ENCODE measurements around the gene RAB37.

The RAB37 gene

DNA sequence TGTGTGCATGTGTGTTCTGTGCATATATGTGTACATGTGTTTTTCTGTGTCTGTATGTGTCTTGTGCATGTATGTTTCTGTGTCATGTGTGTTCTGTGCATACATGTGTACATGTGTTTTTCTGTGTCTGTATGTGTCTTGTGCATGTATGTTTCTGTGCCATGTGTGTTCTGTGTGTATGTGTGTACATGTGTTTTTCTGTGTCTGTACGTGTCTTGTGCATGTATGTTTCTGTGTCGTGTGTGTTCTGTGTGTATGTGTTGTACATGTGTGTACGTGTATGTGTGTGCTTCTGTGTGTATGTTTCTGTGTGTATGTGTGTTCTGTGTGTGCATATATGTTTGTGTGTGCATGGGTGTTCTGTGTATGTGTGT is 8.4 kb upstream of the RAB37 start:
- no peak for DNase-seq

DNA sequence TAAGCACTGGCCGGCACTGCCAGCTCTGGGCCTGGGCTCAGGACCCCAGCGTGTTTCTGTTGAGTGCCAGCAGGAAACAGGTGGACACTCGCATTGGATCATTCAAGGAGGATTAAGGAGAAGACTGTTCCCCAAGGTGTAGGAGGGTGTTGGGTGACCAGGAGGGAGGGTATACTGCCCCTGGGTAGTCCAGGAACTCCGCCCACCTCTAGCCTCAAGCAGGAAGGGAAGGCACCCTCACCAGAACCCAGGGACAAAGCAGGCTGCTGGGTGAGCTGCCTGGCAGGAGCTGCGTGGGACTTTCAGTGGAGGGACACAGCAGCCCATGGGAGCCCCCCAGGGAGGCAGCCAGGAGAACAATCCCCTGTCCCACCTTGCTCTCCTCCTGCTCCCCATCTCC is 7.7 kb upstream of the RAB37 start:
- DNase-seq = no peak

DNA sequence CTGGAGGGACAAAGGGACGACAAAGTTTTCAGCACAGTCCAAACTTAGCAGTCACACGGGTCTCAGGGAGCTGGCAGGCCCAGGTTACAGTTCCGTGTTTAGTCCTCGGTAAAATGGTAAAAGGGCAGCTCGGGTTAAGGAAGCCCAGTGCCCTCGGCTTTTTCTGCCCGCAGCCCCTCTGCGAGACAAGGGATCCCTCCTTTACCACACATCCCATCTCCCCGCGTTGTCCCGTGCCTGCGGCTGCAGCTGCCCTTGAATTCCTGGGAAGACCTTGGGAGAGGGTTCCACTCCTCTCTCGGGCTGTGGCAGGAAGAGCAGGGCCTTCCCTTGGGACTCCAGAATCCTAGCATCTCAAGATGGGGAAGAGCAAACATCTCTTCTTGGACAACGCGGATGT is 7.2 kb upstream of the RAB37 start:
- DNase-seq = no peak

DNA sequence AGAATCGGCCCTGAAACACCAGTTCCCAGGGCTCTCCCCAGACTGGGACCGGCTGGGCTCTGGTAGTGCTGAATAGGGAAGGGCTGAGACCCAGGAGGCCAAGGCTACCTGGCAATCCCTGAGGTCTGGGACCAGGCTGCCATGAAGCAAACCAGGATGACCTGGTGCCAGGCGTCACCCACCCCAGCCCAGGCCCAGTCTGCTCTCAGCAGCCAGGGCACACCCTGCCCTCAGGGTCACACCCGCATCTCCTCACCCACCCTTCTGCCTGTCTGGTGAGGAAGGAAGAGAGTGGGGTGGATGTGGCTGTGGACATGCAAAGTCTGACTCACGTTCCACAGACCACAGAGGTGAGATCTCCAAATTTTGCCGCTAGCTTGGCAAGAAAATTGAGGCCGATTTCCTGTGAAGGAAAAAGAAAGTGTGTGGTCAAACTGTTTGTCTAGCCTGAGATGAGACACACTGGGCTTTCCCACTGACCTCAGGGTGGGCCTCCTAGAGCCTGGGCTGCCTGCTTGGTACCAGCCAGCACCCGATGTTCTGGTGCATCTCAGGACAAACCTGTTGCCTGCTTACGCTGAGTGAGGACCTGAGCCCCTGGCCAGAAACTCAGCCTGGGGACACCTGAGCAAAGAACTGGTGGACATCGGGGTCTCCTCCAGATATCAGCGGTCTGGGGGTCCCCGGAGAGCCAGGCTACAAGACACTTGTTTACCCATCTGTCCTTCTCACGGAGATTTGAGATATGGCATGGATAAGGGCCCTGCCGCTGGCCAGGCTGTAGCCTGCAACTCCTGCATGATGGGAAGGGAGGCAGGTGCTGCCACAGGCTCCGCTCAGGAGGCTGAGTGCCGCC is 6.3 kb upstream of the RAB37 start:
- no peak for DNase-seq

DNA sequence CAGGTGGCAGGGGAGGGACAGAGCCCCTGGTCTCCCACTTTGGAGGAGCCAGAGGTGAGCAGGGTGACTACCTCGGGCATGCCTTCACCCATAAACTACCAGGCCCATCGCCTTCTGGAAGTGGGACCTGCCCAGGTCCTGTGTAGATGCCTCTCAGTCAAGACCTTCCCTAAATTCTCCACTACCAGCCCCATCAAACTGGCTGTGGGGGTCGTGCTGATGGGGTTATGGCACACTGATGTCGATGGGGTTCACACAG is 5.8 kb upstream of the RAB37 start:
- no peak for DNase-seq

DNA sequence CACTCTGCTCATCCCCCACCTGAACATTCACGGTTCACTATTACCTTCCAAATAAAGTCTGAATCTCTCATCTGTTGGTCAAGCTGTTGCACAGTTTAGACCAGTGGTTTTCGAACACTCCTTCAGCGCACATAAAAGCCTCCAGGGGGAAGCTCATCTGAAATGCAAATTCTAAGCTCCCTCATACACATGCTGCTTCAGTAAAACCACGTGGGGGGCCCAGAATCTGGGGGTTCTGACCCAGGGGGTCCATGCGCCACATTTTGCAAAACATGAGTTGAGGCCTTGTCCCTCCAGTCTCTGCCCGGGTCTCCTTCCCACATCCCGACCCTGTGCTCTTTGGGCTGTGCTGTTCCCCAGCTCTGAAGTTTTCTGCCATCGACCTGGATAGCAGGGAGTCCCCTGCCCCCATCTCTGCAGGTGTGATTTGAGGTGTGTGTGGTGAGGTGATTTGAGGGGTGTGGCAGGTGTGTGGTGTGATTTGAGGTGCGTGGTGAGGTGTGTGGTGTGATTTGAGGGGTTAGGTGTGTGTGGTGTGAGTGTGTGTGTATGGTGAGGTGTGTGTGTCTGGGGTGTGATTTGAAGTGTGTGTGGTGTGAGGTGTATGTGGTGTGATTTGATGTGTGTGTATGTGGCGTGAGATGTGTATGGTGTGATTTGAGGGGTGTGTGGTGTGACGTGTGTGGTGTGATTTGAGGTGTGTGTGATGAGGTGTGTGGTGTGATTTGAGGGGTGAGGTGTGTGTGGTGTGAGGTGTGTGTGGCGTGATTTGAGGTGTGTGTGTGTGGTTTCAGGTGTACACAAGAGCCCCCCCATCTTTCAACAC is 4.8 kb upstream of the RAB37 start:
- DNase-seq = no peak

DNA sequence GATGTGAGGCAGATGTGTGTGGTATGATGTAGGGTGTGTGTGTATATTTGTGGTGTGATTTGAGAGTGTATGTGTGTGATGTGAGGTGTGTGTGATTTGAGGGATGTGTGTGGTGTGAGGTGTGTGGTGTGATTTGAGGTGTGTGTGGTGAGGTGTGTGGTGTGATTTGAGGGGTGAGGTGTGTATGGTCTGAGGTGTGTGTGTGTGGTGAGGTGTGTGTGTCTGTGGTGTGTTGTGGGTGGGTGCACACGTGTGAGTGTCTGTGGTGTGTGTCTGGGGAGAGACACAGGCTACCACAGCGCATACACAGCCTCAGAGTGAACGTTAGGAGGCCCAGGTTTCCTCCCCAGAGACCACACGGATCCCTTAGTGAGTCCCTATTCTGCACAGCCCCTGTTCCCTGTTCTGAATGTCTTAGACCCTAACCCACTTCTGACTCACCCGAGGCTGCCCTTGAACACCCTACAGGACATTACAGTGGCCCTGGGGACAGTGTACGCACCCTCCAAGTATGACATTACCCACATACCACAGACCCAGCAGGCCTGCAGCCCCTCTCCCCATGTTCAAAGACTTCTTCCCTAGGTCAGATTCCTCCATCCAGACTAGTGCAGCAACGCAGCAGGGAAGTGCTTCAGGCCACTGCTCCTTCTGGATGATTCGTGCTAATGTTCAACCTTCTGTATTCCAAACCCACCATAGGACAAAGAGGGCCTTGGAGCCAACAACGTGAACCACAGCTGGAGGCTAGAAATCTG is 3.5 kb upstream of the RAB37 start:
- no peak for DNase-seq

DNA sequence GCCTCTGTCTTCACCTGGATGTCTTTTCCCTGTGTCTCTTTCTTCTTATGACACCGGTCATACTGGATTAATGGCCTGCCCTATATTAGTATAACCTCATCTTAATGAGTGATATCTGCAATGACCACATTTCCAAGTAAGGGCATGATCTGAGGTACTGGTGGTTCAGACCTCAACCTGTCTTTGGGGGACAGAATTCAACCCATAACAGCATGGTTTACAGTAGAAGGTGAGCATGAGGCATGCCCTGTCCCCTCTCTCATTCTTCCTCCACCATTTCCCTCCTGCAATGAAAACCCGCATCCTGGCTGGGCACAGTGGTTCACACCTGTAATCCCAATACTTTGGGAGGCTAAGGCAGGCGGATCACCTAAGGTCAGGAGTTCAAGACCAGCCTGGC is 2.8 kb upstream of the RAB37 start:
- DNase-seq = no peak

DNA sequence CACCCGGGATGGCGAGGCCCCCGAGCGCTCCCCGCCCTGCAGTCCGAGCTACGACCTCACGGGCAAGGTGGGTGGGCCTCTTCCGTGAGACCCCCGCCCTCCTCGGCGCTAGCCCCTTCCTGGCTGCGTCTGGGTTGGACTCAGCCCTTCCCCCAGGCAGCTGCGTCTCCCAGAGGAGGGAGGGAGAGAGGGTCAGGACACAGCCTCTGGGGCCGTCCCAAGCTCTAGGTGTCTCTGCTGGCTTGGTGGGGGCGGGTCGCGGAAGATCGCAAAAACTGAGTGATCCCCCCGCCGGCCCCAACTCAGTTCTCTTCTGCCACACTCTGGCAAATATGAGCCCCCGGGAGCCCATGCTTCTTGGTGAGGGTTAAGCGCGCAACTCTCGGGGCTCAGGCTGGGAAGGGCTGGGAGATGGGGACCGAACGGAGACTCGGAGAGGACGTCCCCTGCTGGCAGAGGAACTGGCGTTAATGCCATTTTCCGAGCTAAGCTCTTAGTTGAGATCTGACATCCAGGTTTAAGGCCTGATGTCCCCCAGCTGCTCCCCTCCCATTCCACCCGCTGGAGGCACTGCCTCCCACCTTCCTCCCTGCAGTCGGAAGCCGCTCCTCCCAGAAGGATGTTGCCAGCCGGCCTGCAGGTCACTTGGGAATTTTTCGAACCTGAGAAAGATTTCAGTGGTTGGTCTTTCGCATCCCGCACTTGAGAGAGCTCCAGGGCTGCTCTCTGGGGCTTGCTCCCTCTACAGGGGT is 419 bp downstream of the RAB37 start:
- peak in 1 of 2 experiments; percentile 78 for DNase-seq

DNA sequence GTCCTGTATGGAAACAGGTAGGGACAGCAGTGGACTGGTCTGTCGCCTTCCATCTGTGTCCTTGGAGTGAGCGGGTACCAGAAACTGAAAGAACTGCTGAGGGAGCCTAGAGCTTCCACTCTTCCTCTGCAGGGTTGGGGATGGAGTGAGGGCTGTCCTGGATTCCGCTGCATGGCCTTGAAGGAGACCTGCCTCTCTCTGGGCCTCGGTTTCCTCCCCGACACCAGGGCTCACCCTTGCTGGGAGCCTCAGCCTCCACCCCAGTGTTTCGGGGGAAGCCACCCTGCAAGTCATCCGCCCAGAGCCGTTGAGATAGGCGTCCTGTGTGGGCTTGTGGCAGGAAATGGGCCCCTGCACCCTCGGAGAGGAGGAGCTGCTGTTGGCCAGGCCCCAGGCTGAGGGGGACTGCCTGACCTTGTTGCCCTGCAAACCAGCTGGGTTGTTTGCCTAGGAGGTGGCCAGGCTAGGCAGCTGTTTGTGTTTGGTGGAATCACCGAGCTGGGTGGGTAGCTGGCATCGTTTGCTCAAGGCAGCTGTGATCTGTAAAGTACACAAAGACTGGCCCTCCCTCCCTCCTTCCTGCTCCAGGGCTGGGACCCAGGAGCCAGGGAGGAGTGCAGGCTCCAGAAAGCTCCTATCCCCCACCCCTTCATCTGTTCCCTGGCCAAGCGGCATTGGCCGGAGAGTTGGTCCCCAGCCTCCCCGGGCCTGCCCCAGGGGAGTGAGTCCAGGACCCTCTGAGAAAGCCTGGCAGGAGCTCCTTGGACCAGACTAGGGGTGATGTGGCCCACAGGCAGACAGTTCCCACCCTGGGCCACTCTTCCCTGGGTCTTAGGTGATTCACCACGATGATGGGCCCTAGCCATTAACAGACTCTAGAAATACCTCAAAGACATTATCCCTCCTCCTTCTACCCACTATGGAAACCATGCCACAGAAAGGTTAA is 1.3 kb downstream of the RAB37 start:
- no peak for DNase-seq

DNA sequence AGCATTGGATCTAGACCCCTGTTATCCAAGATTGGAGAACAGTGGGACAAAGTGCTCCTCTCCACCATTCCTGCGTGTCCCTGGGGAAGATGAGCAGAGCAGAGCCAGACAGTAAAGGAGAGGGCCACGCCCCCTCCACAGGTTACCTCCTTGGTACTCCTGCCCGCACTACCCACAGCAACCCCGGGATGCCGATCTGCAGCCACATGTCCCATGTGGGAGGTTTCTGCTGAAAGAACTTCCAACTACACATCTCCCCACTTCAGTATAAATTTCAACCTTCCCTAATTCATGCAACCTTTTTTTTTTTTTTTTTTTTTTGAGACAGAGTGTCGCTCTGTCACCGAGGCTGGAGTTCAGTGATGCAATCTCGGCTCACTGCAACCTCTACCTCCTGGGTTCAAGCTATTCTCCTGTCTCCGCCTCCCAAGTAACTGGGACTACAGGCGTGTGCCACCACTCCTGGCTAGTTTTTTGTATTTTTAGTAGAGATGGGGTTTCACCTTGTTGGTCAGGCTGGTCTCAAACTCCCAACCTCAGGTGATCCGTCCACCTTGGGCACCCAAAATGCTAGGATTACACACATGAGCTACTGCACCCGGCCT is 2.3 kb downstream of the RAB37 start:
- DNase-seq = no peak

DNA sequence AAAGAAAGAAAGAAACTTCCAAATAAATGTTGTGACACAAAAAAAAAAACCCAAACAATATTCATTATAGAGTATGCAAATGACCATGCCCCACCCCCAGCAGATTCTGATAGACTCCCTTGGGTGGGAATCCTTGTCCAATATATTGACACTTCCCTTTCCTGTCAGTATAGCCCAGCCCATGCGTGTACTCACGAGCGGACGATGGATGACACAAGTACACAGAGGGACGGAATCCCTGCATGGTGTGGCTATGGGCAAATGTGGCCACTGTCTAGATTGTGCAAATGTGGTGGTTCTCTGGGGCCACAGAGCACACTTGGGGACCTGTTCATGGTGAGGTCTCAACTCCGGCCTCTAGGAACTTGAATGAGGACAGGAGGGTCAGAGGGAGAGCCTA is 3.1 kb downstream of the RAB37 start:
- no peak for DNase-seq

DNA sequence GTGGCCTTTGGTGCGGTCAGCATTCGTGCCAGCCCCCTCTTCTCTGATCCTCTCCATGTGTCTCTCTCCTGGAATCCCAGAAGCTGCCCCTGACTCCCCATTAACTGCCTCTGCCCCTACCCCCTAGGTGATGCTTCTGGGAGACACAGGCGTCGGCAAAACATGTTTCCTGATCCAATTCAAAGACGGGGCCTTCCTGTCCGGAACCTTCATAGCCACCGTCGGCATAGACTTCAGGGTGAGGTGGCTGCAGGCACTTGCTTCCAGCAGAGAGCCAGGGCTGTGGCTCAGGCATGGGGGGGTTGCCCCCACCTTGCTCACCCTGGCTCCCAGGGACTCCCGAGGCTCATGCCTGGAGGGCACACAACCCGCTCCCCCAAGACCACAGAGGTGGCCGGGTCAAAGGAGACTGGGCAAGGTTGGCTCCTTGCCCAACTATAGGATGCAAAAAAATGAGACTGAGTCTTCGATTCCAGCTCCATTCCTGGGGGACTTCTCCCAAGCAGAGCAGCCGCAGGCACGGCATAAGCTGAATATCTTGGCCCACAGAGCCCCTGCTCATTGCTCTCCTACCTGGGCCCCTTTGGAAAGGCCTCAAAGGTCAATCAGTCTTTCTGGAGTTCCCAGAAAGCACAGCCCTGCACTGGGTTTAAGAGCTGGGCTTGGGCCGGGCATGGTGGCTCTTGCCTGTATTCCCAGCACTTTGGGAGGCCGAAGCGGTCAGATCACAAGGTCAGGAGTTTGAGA is 3.8 kb downstream of the RAB37 start:
- no peak for DNase-seq

DNA sequence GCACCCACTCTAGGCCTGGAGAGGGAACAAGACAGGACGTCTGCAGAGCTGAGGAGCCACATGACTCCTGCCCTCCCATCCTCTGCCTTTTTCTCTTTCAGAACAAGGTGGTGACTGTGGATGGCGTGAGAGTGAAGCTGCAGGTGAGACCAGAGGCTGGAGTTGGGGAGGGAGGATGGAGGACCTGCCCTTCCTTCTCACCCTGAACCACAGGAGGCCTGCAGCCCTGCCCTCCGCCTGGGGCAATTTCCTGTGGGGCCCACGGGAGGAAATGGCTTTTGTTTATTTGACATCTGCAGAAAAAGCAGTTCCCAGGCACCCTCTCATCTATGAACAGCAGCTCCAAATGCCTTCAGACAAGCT is 5.1 kb downstream of the RAB37 start:
- no peak for DNase-seq

DNA sequence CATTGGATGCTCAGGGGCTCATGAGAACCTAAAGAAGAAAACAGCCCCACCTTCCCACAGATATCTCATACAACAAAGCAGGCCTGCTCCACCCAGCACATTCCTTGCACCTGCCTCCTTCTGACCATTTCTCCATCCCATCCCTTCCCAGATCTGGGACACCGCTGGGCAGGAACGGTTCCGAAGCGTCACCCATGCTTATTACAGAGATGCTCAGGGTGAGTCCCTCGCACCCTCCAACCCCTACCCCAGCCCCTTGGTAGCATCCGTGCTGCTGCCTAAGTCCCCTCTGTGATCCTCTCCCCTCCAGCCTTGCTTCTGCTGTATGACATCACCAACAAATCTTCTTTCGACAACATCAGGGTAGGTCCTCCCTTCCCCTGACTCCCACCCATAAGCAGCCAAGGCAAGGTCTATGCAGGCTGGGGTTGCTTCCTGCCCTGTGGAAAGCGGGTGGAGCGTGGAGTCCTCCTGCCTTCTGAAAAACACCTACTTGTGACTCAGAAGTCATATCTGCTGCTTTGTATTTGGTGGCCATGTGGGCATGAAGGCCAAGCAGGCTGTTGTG is 6.0 kb downstream of the RAB37 start:
- DNase-seq = no peak

DNA sequence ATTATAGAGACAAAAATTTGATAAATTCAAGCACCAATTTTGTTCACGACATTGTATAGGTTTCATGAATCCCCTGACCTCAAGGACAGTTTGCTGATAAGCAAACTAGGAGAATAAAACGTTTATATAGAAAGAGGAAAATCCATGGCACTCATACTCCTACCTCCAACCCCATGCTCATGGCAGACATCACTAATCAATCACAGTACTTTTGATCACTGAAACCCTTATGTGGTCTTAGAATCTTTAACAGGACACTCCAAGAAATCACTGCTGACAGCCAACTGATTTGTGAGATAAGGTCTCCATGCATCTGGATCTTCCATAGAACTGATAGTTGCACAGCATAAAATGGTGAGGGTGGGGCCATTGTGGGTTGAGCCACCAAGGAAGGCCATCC is 6.7 kb downstream of the RAB37 start:
- DNase-seq = no peak

DNA sequence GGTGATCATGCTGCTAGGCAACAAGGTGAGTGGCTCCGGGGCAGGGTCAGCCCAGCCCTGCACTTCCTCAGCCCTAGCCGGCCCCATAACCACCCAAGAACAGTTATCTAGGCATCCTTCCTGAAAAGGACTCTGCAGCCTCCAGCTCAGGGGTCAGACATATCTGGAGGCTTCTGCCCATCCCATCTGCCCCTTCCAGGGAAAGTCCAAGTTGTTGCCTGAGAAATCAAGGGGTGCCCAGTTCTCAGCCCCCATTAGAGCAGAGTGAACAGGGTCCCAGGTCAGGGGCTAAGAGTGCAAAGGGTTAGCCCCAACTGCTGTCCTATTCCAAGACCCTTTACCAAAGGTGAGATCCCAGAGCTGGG is 7.3 kb downstream of the RAB37 start:
- DNase-seq = no peak

DNA sequence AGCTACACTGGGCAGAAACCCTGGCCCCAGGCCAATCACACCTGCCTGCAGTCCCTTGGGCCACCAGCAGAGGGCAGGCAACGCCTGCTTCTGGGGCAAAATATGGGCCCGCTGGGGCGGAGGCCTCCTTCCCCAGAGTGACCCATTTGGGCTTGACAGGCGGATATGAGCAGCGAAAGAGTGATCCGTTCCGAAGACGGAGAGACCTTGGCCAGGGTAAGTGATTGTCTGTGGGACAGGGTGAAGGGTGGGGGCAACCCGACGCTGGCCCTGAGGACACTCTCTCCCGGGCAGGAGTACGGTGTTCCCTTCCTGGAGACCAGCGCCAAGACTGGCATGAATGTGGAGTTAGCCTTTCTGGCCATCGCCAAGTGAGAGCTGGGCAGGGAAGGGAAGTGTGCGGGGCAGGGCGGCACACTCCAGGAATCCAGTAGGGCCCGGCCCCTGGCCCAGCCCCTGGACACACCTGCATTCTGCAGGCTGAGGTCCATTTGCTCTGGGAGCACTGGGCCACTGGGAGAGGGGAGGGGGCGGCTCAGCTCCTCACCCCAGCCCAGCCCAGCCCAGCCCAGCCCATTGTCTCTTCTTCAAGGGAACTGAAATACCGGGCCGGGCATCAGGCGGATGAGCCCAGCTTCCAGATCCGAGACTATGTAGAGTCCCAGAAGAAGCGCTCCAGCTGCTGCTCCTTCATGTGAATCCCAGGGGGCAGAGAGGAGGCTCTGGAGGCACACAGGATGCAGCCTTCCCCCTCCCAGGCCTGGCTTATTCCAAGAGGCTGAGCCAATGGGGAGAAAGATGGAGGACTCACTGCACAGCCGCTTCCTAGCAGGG is 7.9 kb downstream of the RAB37 start:
- DNase-seq = peak; percentile 19 to 79

DNA sequence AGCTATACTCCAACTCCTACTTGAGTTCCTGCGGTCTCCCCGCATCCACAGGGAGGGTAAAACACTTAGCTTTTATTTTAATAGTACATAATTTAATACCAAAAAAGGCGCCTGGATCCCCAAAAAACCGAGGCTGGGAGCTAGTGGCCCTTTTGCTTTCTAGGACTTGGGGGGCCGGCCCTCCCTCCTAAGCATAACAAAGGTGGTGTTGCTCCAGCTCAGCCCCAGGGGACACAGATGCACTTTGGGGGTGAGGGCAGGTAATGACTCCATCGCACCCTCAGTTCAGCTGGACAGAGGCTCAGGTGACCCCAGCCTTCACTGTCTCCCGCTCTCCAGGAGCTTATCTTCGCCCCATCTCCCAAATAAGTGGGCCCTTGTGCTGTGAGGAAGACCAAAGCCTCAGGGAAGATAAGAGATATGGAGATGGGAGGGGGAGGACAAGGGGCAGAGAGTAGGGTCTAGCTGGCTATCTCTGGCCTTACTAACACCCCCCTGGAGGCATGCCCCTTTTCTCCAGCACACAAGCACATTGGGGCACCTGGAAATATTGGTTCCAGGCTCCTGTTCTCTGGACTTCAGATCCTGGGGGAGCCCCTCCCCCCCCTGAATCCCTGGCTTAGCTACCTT is 8.6 kb downstream of the RAB37 start:
- DNase-seq = no peak

Data from NCI-H526 (cell line).